SK-N-MC (cell line): ENCODE data around the gene ELF5.

Source experiments
- EZH2 ChIP-seq: fragments of 200-600 bp; sonication (generic); IDR thresholded peaks from one replicate; pipeline ENCODE4 v1.6.1; 2017; ENCODE audit warnings: antibody characterized with exemption
- FOXP2 ChIP-seq: optimal IDR thresholded peaks from 2 replicates; pipeline ENCODE3; 2011; ENCODE audit warnings: mild to moderate bottlenecking, moderate library complexity; ENCODE audit not compliant: insufficient read depth; ENCODE audit errors: extremely low read length, control extremely low read depth
- POLR2AphosphoS5 ChIP-seq: IDR thresholded peaks from 2 replicates; pipeline ENCODE4 v1.6.1; 2012; ENCODE audit warnings: mild to moderate bottlenecking, low read depth, low read length, borderline replicate concordance

DNA sequence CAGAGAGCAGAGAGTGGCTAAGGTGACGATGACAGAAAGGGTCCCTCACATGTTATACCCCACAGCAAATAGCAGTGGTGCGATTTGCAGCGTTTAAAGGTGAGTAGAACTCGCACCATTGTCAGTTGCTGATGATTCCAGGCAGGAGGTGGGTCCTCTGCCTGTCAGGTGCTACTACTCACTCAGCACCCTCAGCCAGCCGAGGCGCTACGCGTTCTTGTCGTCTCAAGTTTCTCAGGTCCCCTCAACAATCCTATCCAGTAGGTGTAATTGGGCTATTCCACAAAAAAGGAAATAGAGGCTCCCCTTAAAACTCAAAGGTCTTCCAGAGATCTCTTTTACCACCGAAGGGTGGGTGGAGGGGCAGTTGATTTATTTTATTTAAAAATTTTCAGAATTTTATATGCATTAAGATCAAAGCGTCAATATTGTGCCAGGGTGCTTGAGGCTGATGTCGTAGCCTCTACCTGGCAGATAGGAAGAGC, 18.3 kb downstream of the ELF5 start:
- TF ChIP-seq FOXP2 (no peak), POLR2AphosphoS5 (no peak), EZH2 (no peak)
